Transverse colon (tissue), 4 donors: ENCODE results near the gene DIRAS1. TPM values are rescaled to one million over a fixed set of nuclear protein-coding genes. Genes with fewer than 3 reads are reported as not detected.
A peak's percentile ranks its signal among the peaks of the same experiment; 100 is the strongest.

Source experiments
- DNase-seq: peaks from one replicate; pipeline ENCODE4 v3.0.0-alpha.2; 2019
- H3K27ac ChIP-seq, 4 donors: fragments of 200-600 bp; sonication (generic); 2 replicates each; pipeline ENCODE4 v1.5.1; 2016 to 2018; ENCODE audit warnings: inconsistent platforms in 4 of 4
- H3K27me3 ChIP-seq: fragments of 200-600 bp; sonication (generic); 2 replicates; pipeline ENCODE4 v1.5.1; 2017; ENCODE audit warnings: inconsistent platforms
- H3K36me3 ChIP-seq, 4 donors: fragments of 200-600 bp; sonication (generic); 2 replicates each; pipeline ENCODE4 v1.5.1; 2017 to 2019; ENCODE audit warnings: inconsistent platforms in 4 of 4
- H3K4me1 ChIP-seq, 4 donors: fragments of 200-600 bp; sonication (generic); 2 replicates each; pipeline ENCODE4 v1.5.1; 2017 to 2020; ENCODE audit warnings: inconsistent platforms in 4 of 4
- H3K4me3 ChIP-seq, 4 donors: fragments of 200-600 bp; sonication (generic); 1 replicate in 1 of 4; 2 replicates in 3 of 4; pipeline versions ENCODE4 v1.5.1 to v1.6.1; 2017 to 2019; ENCODE audit warnings: inconsistent platforms in 4 of 4
- H3K9me3 ChIP-seq, 2 donors: fragments of 200-600 bp; sonication (generic); 2 replicates each; pipeline ENCODE4 v1.5.1; 2017 to 2019; ENCODE audit warnings: inconsistent platforms in 2 of 2
- CTCF ChIP-seq, 5 experiments: fragments of 200-600 bp in 3 of 5; fragments of 450-650 bp in 2 of 5; sonication (generic) in 3 of 5; IDR thresholded peaks; 1 replicate in 2 of 5; 2 replicates in 3 of 5; pipeline ENCODE4 v1.5.1; 2016 to 2017; ENCODE audit warnings: antibody characterized with exemption in 5 of 5, inconsistent platforms in 3 of 5, mild to moderate bottlenecking in 2 of 5, moderate library complexity in 1 of 5
- EP300 ChIP-seq: sonication (generic); formaldehyde crosslinking; IDR thresholded peaks from one replicate; pipeline ENCODE4 v1.6.1; 2017; ENCODE audit warnings: antibody characterized with exemption, low read depth
- POLR2A ChIP-seq: fragments of 450-650 bp; IDR thresholded peaks from one replicate; pipeline ENCODE4 v1.6.1; 2016; ENCODE audit warnings: antibody characterized with exemption, mild to moderate bottlenecking, moderate library complexity
- POLR2AphosphoS5 ChIP-seq, 3 donors: sonication (generic); formaldehyde crosslinking; IDR thresholded peaks; one replicate each; pipeline ENCODE4 v1.6.1; 2016; ENCODE audit warnings: antibody characterized with exemption in 3 of 3
- WGBS, 2 donors: methylation state at CpG; one replicate each; pipeline ENCODE4 v1.1.5; 2018; ENCODE audit warnings: low coverage in 1 of 2; 5-methylcytosine and 5-hydroxymethylcytosine counted together
- in situ Hi-C, 4 donors: fragments of 200-750 bp; cut with MboI; loops; one replicate each; pipeline versions ENCODE4 v1.15.0 to v1.15.1; 2017; ENCODE audit warnings: low sequenced_read_pairs in 3 of 4, low pct_ligation_motif_present in 1 of 4, low pct_unique_long_range_greater_than_20kb in 1 of 4
- intact Hi-C: fragments of 100-400 bp; cut with DNase I; formaldehyde crosslinking; loops from one replicate; pipeline ENCODE4 v1.15.1; 2023; ENCODE audit warnings: low total_unique reads
- total RNA-seq, 4 donors: library from RNA; depleted of rRNA; stranded (reverse); fragments of >200 nt; gene quantifications; one replicate each; pipeline ENCODE4 v1.1.0, GENCODE V29; 2016

The DIRAS1 gene
- total RNA-seq, 4 donors from 2014 or later: 0.41 to 1.4 (median 0.64) TPM; not detected in 1

GRCh38 chr19:2729943-2730818 lies 9.0 kb upstream of the DIRAS1 start:
- in situ Hi-C loops (no loop called here), intact Hi-C loops (no loop called here)

GRCh38 chr19:2728783-2729387 lies 7.7 kb upstream of the DIRAS1 start:
- Histone ChIP-seq H3K4me3 (no peak overlapping the region), H3K9me3 (no peaks in the 10 kb centered on the region), H3K4me1 (no peaks in the 10 kb centered on the region), H3K27ac (no peak overlapping the region), H3K27me3 (peaks cover 35% of the 10 kb centered on the region), H3K36me3 (no peaks in the 10 kb centered on the region)
- no peak for DNase-seq
- 81% methylated on average over 23 of the region's 23 CpGs; no CpG with 5 or more reads in 1 of the 2 donors for WGBS, 2 donors
- TF ChIP-seq CTCF (IDR thresholded peaks at IDR 0.05) (no peak), POLR2A (no peak), POLR2AphosphoS5 (IDR thresholded peaks at IDR 0.05) (no peak), EP300 (no peak)
- intact Hi-C loops: no loop called here
- in situ Hi-C loops: no loop called here

More at GRCh38 chr19:2729943-2730818, 9.0 kb upstream of the DIRAS1 start:
- no peak for TF ChIP-seq POLR2AphosphoS5 (IDR thresholded peaks at IDR 0.05)
- no peak for TF ChIP-seq POLR2A
- TF ChIP-seq EP300: no peak
- no peak for TF ChIP-seq CTCF (IDR thresholded peaks at IDR 0.05)
- Histone ChIP-seq H3K4me3 (no peak overlapping the region), H3K36me3 (no peaks in the 10 kb centered on the region), H3K9me3 (no peaks in the 10 kb centered on the region), H3K27me3 (peaks cover 28% of the 10 kb centered on the region), H3K27ac (no peak overlapping the region), H3K4me1 (no peaks in the 10 kb centered on the region)
- WGBS, 2 donors: 83 to 100% methylated on average over 1 to 25 of the region's 26 CpGs
- DNase-seq: no peak

GRCh38 chr19:2727640-2727944 lies 6.4 kb upstream of the DIRAS1 start:
- Histone ChIP-seq H3K27me3 (peaks cover 47% of the 10 kb centered on the region), H3K9me3 (no peaks in the 10 kb centered on the region), H3K36me3 (no peaks in the 10 kb centered on the region), H3K4me1 (peaks cover 0 to 10% (median 5%) of the 10 kb centered on the region in 4 donors), H3K27ac (no peak overlapping the region), H3K4me3 (no peak overlapping the region)
- 64% methylated on average over 16 of the region's 16 CpGs; no CpG with 5 or more reads in 1 of the 2 donors for WGBS, 2 donors
- no peak for TF ChIP-seq POLR2A
- TF ChIP-seq POLR2AphosphoS5 (IDR thresholded peaks at IDR 0.05): no peak
- TF ChIP-seq EP300: no peak
- no peak for TF ChIP-seq CTCF (IDR thresholded peaks at IDR 0.05)
- no peak for DNase-seq
- in situ Hi-C loops: no loop called here
- intact Hi-C loops: no loop called here

GRCh38 chr19:2726904-2727639 lies 5.9 kb upstream of the DIRAS1 start:
- H3K36me3 ChIP-seq: no peaks in the 10 kb centered on the region
- in situ Hi-C loops (no loop called here), intact Hi-C loops (no loop called here)
- H3K4me1 ChIP-seq: peaks cover 0 to 10% (median 5%) of the 10 kb centered on the region in 4 donors
- TF ChIP-seq CTCF (IDR thresholded peaks at IDR 0.05): no peak
- no peak for TF ChIP-seq EP300
- no peak for TF ChIP-seq POLR2A
- TF ChIP-seq POLR2AphosphoS5 (IDR thresholded peaks at IDR 0.05): no peak
- peak; percentile 31 for DNase-seq
- H3K27ac ChIP-seq: no peak overlapping the region
- H3K27me3 ChIP-seq: peaks cover 52% of the 10 kb centered on the region
- WGBS, 2 donors: 12% methylated on average over 25 of the region's 26 CpGs; no CpG with 5 or more reads in 1 of the 2 donors
- H3K9me3 ChIP-seq: no peaks in the 10 kb centered on the region
- no peak overlapping the region for H3K4me3 ChIP-seq
